ENCODE measurements around the gene TMEM181.

- TF ChIP-seq CTCF (IDR thresholded peaks at IDR 0.05) = no peak
- TF ChIP-seq POLR2A (IDR thresholded peaks at IDR 0.05) = no peak
These were observed 10.7 kb downstream of the TMEM181 start for GRCh38 chr6:158570681-158570962.

All from esophagus squamous epithelium (tissue), 4 donors.